ENCODE data around the gene TACC2.

DNA sequence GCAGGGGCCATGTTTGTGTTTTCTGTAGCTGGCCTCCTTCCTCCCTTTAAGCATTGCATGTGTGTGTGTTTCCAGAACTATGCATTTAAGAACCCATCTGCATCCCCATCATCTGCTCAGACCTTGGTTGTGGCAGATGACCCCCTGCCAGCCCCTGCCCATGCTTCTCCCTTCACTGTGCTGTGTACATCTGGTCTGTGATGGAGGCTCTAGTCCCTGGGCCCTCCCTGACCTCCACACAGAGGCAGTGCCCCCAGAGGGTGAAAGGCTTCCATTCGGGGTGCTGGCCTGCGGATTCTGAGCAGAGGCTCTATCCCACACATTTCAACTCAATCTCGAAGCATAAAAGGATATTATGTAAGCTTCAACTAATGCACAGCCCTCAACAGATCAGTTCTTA lies 89.4 kb downstream of the TACC2 start:
- TF ChIP-seq, protein P1, sequence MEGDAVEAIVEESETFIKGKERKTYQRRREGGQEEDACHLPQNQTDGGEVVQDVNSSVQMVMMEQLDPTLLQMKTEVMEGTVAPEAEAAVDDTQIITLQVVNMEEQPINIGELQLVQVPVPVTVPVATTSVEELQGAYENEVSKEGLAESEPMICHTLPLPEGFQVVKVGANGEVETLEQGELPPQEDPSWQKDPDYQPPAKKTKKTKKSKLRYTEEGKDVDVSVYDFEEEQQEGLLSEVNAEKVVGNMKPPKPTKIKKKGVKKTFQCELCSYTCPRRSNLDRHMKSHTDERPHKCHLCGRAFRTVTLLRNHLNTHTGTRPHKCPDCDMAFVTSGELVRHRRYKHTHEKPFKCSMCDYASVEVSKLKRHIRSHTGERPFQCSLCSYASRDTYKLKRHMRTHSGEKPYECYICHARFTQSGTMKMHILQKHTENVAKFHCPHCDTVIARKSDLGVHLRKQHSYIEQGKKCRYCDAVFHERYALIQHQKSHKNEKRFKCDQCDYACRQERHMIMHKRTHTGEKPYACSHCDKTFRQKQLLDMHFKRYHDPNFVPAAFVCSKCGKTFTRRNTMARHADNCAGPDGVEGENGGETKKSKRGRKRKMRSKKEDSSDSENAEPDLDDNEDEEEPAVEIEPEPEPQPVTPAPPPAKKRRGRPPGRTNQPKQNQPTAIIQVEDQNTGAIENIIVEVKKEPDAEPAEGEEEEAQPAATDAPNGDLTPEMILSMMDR (IDR thresholded peaks at IDR 0.05; ENCODE audit: low read length) = no peak
- TF ChIP-seq EZH2 (IDR thresholded peaks at IDR 0.05; ENCODE audit: borderline replicate concordance, low read length) = no peak
